SHP77 (cell line): ENCODE results near the gene SCAP.

ENCODE experiments used
- DNase-seq, 2 experiments: peaks; one replicate each; lab custom pipeline; 2025; lab: John Stamatoyannopoulos, UW

SCAP gene

DNA sequence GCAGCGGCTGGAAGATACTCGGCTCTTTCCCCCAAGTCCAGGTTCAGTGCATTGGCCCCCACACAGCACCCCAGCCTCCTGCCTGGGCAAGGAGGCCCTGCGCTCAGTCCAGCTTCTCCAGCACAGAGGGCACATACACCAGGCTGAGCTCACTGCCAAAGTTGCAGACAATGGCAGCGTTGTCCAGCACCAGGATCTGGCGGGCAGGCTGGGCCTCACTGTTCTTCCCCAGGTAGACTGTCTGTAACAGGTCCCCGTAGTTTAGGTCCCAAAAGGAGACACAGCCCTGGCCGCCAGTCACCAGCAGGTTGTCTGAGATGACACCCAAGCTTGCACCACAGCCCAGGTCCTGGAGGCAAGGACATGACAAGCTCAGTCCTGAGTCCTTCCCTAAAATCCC, 62.0 kb downstream of the SCAP start:
- no peak for DNase-seq

DNA sequence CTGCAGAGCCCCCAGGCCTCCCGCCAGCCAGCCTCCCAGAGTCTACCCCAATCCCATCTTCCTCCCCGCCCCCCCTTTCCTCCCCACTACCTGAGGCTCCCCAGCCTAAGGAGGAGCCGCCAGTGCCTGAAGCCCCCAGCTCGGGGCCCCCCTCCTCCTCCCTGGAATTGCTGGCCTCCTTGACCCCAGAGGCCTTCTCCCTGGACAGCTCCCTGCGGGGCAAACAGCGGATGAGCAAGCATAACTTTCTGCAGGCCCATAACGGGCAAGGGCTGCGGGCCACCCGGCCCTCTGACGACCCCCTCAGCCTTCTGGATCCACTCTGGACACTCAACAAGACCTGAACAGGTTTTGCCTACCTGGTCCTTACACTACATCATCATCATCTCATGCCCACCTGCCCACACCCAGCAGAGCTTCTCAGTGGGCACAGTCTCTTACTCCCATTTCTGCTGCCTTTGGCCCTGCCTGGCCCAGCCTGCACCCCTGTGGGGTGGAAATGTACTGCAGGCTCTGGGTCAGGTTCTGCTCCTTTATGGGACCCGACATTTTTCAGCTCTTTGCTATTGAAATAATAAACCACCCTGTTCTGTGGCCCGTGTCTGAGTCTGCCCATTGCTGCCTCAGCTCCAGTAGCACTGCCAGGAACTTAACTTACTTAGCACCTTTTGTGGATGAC, 62.8 kb downstream of the SCAP start:
- DNase-seq: no peak

DNA sequence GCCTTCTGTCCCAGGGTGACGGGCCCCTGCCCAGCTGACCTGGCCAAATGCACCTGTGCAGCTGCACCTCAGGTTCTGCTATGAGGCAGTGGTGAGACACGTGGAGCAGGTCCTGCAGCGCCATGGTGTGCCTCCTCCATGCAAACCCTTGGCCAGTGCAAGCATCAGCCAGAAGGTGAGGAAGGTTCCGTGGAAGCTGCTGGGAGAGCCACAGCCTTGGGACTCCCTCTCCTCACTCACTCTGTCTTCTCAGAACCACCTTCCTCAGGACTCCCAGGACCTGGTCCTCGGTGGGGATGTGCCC, 63.3 kb downstream of the SCAP start:
- DNase-seq: no peak

DNA sequence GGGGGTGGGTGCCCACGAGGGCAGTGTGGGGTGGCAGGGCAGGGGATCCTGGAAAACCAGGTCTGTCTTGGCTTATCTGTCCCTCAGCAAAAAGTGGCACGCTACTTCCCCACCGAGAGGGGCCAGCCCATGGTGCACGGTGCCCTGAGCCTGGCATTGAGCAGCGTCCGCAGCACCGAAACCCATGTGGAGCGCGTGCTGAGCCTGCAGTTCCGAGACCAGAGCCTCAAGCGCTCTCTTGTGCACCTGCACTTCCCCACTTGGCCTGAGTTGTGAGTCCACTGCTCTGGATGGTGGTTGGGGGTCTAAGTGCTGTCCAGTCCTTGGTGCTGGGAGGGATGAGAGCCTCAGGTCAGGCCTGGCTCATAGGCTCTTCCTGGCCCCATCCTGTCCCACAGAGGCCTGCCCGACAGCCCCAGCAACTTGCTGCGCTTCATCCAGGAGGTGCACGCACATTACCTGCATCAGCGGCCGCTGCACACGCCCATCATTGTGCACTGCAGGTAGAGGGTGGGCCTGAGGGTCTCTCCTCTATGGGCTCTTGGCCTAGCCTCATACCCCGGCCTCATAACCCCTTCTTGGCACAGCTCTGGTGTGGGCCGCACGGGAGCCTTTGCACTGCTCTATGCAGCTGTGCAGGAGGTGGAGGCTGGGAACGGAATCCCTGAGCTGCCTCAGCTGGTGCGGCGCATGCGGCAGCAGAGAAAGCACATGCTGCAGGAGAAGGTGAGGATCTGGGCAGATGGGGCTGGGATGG, 63.9 kb downstream of the SCAP start:
- DNase-seq: no peak

DNA sequence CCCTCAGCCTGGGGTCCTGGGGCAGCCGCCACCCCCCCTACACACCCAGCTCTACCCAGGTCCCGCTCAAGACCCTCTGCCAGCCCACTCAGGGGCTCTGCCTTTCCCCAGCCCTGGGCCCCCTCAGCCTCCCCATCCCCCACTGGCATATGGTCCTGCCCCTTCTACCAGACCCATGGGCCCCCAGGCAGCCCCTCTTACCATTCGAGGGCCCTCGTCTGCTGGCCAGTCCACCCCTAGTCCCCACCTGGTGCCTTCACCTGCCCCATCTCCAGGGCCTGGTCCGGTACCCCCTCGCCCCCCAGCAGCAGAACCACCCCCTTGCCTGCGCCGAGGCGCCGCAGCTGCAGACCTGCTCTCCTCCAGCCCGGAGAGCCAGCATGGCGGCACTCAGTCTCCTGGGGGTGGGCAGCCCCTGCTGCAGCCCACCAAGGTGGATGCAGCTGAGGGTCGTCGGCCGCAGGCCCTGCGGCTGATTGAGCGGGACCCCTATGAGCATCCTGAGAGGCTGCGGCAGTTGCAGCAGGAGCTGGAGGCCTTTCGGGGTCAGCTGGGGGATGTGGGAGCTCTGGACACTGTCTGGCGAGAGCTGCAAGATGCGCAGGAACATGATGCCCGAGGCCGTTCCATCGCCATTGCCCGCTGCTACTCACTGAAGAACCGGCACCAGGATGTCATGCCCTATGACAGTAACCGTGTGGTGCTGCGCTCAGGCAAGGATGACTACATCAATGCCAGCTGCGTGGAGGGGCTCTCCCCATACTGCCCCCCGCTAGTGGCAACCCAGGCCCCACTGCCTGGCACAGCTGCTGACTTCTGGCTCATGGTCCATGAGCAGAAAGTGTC, 64.7 kb downstream of the SCAP start:
- DNase-seq: no peak

DNA sequence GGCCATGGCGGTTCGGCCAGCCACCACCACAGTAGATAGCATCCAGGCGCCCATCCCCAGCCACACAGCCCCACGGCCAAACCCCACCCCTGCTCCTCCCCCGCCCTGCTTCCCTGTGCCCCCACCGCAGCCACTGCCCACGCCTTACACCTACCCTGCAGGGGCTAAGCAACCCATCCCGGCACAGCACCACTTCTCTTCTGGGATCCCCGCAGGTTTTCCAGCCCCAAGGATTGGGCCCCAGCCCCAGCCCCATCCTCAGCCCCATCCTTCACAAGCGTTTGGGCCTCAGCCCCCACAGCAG, 65.4 kb downstream of the SCAP start:
- no peak for DNase-seq

DNA sequence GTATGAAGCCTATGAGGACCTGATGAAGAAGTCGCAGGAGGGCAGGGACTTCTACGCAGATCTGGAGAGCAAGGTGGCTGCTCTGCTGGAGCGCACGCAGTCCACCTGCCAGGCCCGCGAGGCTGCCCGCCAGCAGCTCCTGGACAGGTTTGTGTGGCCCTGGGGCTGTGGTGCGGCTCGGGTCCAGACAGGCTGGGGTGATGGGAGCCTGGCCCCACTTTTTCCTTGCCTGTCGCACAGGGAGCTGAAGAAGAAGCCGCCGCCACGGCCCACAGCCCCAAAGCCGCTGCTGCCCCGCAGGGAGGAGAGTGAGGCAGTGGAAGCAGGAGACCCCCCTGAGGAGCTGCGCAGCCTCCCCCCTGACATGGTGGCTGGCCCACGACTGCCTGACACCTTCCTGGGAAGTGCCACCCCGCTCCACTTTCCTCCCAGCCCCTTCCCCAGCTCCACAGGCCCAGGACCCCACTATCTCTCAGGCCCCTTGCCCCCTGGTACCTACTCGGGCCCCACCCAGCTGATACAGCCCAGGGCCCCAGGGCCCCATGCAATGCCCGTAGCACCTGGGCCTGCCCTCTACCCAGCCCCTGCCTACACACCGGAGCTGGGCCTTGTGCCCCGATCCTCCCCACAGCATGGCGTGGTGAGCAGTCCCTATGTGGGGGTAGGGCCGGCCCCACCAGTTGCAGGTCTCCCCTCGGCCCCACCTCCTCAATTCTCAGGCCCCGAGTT, 65.9 kb downstream of the SCAP start:
- DNase-seq: no peak

DNA sequence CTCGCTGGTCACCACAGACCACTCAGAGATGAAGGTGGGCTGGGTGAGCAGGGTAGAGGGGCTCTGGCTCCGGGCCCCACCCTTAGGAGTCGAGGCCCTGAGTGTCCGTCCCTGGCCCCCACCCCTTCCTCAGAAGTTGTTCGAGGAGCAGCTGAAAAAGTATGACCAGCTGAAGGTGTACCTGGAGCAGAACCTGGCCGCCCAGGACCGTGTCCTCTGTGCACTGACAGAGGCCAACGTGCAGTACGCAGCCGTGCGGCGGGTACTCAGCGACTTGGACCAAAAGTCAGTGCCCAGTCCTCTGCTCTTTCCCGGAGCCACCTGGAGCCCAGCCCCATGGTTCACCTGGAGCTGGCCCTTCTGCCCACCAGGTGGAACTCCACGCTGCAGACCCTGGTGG, 66.5 kb downstream of the SCAP start:
- no peak for DNase-seq

DNA sequence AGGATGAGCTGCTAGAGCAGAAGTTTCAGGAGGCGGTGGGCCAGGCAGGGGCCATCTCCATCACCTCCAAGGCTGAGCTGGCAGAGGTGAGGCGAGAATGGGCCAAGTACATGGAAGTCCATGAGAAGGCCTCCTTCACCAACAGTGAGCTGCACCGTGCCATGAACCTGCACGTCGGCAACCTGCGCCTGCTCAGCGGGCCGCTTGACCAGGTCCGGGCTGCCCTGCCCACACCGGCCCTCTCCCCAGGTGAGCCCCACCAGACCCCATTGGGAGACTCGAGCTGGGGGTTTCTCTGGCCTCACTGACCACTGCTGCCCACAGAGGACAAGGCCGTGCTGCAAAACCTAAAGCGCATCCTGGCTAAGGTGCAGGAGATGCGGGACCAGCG, 66.9 kb downstream of the SCAP start:
- no peak for DNase-seq

DNA sequence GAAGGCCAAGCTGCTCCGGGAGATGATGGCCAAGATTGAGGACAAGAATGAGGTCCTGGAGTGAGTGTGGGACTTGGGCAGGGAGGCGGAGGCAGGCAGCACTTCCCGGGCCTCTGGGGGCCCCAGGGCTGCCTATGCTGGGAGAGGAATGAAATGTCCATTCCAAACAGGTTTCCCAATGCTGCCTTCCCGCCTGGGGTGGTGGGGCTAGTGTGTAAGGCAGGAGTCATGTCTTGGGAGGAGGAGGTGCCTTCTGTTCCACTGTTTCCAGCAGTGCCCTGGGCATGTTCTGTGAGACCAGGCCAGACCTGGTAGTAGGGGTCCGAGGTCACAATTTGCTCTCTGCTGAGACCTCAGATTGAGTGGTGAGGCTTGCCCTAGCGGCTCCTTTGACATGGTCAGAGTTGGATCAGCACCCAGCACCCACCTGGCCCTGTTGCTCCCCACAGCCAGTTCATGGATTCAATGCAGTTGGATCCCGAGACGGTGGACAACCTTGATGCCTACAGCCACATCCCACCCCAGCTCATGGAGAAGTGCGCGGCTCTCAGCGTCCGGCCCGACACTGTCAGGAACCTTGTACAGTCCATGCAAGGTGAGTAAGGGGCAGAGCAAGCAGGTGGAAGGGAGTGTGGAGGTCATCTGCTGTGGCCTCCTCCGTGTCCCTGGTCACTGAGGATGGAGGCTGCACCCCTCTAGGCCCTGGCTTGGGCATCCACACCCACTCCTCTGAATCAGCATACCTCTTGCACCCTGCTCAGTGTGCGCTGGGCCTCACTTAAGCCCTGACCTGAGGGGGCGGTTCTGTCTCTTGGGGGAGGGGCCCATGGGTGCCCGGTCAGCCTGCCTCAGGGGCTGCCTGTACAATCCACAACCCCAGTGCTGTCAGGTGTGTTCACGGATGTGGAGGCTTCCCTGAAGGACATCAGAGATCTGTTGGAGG, 67.6 kb downstream of the SCAP start:
- no peak for DNase-seq

DNA sequence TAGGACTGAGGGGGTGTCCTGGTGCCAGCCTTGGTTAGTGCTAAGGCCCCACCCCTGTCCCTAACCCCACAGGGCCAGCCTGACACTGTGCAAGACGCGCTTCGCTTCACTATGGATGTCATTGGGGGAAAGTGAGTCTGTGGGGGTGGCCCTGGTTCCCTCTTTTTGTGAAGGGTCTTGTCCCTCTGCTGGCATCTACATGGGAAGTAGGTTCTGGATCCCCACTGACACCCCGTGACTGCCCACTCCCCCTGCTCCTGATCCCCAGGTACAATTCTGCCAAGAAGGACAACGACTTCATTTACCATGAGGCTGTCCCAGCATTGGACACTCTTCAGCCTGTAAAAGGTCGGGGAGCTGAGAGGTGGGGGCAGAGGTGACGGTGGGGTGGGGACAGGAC, 68.5 kb downstream of the SCAP start:
- DNase-seq: no peak

DNA sequence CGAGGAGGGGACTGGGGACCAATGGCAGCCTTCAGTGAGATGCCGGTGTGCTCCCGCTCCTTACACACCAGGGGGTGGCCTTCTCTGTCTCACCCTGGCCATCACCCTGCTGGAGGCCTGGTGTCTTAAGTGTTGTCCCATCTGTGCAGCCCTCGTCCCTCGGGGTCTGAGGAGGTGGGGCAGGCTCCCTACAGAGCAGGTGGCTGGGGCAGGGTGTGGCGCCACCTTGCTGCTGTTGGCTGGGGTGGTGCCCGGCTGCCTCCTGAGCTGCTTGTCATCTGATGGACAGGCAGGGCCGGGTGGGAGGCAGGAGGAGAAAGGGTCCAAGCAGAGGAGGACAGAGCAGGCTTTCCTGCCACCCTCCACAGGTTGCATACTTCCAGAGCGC, 69.0 kb downstream of the SCAP start:
- DNase-seq: no peak

DNA sequence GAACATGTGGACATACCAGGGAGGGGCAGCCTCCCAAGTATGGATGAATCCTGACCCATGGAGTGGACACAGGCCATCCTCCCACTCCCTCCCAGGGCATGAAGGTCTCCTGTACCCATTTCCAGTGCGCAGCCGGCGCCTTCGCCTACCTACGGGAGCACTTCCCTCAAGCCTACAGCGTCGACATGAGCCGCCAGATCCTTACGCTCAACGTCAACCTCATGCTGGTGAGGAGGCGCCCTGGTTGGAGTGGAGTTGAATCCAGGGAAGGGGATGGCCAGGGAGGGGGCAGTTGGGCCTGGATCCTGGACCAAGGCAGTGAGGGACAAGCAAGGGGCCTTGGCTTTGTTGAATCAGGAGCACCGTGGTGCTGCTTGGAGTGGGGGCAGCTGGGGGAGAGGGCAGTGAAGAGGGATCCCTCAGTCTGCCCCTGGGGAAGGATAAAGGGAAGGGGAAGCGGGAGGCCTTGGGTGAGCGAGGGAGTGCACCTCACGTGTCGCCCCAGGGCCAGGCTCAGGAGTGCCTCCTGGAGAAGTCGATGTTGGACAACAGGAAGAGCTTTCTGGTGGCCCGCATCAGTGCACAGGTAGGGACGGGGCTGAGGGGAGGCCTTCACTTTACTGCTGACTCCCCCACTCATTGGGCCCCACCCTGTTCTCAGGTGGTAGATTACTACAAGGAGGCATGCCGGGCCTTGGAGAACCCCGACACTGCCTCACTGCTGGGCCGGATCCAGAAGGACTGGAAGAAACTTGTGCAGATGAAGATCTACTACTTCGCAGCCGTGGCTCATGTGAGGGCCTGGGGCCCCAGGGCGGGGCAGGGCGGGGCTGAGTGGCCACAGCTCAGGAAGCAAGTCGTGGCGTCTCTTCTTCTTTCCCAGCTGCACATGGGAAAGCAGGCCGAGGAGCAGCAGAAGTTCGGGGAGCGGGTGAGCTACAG, 69.7 kb downstream of the SCAP start:
- no peak for DNase-seq

DNA sequence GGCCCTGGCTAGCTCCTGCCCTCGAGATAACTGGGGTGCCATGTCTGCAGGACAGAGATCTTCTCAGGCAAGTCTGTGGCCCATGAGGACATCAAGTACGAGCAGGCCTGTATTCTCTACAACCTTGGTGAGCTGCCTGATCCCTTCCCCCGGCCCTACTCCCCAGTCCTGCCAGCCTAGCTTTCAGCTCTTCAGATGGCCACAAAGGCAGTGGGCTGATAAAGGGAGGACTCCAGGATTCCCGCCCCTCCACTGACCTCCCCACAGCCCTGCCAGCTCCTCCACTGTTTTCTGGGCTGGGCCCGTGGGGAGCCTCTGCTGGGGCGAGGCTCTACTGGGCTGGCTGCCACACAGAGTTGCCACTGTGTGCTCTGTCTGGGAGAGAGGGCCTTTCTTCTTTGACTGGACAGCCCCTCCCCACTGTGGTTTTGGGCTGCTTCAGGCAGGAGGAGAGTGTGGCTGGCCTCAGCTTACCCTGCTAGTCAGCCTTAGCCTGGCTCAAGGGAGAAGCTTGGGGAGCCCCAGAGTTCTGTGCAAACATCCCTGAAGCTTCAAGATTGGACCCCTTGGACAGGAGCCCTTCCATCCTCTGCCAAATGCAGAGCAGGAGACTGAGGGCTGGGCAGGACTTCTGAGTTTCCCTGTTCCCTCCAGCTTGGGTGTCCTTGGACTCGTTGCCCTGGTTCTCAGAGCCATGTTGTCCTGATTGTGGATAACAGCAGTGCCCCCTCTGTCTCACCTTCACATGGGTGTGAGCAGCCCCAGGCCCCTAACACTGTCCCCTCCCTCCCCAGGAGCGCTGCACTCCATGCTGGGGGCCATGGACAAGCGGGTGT, 70.6 kb downstream of the SCAP start:
- no peak for DNase-seq

DNA sequence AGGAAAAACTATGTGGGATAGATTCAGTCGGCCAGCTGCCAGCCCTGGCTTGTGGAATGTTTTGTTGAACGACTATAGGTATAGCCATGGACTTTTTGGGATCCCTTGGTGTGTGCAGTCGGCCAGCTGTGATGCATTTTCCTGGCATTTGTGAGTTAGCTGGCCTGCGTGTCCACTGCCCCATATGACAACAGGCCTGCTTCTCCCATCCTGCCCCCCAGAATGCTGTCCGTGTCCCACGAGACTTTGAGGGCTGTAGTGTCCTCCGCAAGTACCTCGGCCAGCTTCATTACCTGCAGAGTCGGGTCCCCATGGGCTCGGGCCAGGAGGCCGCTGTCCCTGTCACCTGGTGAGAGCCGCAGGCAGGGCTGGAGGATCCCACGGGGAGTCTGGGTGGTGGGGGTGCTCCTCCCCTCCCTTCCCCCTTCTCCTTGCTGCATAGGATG, 71.3 kb downstream of the SCAP start:
- no peak for DNase-seq

DNA sequence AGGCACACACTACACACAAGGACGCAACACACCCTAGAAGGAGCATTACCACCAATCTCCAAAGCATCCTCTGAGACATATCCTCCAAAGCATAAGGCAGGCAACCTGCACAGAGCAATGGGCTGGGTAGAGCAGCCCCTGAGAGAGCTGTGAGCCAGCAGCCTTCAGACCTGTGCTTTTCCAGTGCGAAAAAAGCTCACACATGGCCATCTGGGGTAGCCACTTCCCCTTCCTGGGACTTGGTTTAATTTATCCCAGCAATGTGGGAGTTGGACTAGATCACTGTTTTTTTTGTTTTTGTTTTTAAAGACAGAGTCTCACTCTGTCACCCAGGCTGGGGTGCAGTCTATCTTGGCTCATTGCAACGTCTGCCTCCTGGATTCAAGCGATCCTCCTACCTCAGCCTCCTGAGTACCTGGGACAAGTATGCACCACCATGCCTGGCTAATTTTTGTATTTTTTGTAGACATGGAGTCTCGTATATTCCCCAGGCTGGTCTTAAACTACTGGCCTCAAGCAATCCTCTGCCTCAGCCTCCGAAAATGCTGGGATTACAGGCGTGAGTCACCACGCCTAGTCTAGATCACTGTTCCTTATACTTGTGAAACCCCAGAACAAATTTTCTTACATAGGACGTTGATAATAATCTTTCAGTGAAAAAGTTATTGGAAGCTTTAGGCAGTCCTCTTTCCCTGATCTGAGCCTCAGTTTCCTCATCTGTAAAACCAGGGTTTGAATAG, 76.0 kb downstream of the SCAP start:
- DNase-seq: no peak

DNA sequence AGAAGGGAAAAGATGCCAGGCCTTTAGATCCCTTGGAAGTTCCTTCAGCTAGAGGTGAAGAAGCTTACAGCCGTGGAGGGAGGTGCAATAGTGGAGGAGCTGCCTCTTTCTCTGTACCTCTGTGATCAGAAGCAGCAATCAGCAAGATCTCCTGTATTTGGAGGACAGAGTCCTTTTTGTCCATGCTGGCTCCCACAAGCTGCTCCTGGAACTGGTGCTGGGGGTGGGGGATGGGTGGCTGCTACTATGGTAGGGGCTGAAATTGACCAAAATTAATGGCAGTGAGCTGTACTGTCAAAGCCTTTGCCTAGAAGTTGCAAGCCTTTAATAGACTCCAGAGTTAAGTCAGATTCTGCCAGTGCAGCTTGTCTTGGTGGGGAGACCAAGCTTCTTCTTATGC, 76.7 kb downstream of the SCAP start:
- DNase-seq: no peak

DNA sequence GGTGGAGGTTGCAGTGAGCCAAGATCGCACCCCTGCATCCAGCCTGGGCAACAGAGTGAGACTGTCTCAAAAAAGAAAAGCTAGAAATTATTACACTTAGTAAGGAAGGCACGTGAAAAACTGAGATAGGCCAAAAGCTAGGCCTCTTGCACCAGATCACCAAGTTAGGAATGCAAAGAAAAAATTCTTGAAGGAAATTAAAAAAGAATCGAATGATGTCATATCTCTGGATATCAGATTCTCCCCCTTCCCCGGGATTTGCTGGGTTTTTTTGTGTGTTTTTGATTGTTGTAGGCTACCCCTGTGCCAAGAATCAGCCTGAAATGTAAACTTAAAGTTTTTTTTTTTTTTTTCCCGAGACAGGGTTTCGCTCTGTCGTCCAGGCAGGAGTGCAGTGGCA, 77.5 kb downstream of the SCAP start:
- DNase-seq: no peak

DNA sequence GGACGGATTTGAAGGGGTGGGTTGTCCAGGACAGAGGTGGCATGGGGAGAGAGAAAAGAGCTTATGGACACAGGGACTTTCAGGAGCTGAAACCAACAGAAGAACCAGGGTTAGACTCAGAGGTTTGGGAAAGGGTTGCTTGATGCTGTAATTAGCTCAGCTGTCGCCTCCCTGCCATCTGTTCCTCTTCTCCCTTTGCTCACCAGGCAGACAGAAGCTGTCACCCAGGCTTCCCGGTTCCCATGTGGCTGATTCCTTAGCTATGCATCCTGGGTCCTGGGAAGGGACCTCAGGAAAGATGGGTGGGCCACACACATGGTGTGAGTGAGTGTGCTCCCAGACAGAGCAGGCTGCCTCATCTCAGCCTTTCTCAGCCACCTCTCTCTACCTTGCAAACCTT, 80.9 kb downstream of the SCAP start:
- no peak for DNase-seq
